Measurements from ENCODE around the gene MSX2.
"Not testable (repeated sequence)": the region's sequence is repeated elsewhere in the genome, so short reads cannot be mapped to it uniquely, and the experiment has no call there.

Gene MSX2

DNA sequence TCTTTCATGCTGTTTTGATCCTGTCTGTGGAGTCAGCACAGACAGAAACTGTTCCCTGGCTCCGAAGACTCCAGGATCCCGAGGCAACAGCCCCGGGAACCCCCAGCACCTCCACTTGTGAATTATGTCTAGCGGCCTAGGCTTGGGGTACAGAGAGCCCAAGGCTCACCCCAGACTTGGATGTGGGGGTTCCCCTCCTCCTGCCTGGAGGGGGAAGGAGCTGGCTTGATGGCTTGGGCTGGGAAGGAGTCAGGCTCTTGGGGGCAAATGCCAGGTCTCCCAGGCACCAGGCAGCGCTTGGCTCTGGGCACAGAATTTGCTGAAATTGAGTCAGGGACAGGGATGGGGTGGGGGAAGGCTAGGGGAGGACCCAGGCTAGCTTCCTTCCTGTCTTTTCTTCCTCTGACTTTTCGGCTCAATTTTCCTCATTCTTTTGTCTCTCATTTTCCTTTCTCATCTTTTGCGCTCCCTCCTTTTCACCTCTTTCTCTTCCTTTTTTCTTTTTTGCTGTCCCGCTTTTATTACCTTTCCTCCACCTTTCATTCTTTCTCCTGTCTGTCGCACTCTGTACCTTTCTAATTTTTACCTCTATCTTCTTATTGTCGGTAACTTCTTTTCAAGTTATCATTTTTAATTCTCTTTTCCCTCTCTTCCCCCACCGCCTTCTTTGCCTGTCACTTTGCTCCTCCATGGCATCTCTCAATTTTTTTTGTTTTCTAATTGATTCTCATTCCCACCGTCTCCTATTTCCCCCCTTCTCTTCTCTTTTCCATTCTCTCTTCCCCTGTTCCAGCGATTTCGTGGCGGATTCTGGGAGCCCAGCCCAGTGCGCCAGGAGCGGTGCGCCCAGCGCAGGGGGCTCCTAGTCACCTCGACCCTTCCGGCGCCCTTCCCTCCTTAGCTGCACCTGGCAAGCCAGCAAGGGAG lies 10.5 kb downstream of the MSX2 start:
- no peak for DNase-seq

DNA sequence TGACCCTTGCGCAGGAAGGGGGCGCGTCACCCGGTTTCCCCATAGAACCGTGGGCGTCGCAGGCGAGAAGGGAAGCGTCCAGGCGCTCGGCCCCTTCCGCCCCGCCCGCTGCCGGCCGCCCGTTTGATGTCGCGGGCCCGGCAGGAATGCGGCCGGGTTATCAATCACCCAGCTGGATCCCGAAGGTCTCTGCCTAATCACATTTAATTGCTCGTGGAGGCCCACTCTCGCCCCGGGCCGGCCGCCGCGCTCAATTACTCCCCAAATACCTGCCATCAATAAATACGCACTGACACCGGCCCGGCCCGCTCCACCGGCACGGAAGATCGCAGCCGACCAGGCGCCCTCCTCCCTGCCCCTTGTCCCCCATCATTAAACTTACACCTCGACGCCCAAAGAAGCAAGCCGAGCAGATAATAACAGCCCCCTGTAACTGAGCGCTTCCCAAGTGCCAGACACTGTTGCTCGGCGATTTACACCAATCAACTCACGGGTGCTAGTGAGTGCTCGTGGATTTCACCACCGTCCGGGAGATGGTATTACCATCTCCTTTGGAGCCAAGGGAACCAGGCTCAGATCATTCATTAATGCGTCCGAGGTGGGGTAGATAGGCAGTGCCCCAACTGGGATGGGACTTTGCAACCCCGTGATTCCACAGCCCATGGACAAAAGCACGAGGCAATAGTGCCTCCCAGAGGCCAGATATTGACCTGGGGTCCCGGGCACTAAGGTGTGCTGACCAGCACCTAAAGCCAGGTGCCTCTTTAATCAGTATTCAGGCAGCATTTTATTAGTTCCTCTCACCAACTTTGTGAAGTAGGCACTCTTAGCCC lies 11.3 kb downstream of the MSX2 start:
- DNase-seq: no peak

DNA sequence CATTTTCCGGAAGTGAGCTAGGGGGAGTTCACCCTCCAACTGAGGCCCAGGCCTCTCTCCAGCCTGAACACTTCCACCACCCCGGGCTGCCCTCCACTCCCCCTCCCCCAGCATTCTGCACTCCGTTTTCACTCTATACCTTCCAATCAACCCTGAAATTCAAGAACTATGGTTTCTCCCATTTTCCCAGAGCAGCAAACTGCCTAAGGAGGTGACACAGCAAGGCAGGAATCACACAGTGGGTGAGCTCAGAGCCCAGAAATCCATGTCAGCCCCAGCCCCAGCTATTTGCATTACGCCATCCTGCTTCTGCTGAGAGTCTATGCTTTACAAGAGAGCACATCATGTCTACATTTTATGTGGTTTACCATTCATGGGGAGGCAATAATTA lies 11.9 kb downstream of the MSX2 start:
- DNase-seq: no peak

DNA sequence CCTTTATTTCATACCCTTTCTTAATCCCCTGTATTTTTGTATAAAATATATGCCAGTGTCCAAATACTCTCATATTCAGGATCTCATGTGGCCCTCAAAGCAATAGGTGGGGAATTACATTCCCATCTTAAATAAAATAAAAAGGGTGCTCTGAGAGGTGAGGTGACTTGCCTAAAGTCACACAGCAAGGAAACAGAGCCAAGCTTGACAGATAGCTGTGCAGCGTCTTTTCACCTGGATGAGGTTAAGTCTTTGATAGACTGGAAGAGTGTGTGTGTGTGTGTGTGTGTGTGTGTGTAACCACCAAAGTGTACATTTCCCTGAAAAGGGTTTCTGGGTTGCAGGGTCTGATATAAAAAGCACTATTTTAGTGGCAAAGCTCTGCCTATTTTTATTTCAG lies 12.4 kb downstream of the MSX2 start:
- DNase-seq: no peak

DNA sequence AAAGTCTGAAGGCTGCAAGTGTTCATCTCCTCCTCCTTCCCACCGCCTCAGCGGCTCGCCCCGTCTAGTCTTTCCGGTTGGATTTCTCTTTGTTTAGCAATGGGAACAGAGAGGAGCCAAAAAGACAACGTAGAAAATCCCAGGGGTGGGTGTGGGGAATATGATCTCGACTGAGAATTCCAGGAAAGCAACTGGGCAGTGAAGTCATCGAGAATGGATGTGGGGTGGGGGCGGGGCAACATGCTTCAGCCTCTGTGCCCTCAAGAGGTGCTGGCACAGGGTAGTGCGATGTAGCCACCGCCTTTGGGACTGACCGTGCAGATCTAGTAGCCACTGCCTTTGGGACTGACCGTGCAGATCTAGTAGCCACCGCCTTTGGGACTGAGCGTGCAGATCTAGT lies 12.9 kb downstream of the MSX2 start:
- no peak for DNase-seq

DNA sequence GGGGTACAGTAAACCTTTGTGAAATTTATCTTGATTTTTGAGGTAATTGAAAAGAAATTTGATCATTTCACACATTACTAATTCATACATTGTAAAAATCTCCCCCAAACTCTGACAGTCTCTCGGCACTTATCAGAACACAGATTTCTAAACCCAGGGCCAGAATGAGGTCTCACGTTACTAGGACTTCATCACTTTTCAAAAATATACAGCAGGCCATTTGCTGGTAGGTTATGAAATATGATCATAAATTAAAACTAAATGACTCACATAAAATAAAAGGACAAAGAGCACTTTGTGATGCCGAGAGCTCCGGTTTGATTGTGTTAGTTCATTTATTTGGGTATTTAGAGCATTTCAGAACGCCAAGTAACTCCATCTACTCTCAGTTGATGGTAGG lies 17.0 kb downstream of the MSX2 start:
- no peak for DNase-seq

DNA sequence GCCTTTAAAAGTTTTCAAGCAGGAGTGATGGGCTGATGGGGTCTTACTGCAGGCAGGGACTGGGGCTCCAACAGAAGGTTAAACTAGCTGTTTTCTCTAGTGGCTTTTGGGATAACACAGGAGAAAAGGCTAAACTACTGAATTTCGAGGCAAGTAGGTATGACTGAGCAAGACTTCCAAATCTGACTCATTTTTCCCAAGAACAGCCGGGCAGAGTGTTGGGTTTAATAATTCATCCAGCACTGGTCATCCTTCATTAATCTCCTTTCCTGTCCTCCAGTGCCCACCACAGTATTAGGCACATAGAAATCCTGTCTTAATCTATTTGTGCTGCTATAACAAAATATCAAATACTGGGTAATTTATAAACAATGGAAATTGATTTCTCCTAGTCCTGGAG lies 20.5 kb downstream of the MSX2 start:
- DNase-seq: no peak

DNA sequence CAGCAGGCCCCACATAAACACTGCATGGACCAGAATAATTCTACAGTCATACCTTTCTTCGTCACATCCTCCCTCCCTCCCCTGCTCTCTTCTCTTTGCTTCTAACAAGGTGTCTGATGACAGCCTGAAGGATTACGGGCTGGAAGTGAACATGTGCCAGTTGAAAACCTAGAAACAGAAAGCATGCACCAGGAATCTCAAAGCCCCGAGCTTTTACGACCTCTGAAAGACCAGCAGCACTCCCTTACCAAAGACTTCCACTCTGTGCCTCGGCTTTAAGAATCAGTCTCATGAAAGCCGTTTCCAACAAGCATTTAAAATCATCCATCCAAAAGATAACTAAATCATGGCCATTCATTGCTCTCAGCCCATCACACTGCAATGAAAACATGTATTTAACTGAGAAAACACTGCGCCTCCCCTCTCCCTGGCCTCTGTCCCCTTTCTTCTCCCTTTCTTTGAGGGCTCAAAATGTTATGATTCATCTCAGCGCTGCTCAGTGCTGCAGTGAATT lies 21.3 kb downstream of the MSX2 start:
- DNase-seq: no peak

DNA sequence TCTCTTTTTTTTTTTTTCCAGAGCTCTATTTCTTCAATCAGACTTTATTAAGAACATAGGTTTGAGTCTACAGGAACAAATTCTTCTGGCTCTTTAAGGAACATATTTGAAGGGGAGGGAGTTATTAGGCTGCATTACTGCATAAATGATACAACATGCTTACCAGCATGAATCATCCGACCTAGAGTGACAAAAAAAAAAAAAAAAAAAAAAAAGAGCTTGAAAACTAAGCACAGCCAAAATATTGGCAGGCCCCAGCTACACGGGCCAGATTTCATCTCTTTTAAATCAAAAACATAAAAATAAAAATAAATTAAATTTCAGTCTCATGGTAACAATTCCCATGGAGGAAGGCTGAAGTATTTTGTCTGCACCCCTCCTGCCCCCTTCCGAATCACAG lies 26.3 kb downstream of the MSX2 start:
- DNase-seq: no peak

DNA sequence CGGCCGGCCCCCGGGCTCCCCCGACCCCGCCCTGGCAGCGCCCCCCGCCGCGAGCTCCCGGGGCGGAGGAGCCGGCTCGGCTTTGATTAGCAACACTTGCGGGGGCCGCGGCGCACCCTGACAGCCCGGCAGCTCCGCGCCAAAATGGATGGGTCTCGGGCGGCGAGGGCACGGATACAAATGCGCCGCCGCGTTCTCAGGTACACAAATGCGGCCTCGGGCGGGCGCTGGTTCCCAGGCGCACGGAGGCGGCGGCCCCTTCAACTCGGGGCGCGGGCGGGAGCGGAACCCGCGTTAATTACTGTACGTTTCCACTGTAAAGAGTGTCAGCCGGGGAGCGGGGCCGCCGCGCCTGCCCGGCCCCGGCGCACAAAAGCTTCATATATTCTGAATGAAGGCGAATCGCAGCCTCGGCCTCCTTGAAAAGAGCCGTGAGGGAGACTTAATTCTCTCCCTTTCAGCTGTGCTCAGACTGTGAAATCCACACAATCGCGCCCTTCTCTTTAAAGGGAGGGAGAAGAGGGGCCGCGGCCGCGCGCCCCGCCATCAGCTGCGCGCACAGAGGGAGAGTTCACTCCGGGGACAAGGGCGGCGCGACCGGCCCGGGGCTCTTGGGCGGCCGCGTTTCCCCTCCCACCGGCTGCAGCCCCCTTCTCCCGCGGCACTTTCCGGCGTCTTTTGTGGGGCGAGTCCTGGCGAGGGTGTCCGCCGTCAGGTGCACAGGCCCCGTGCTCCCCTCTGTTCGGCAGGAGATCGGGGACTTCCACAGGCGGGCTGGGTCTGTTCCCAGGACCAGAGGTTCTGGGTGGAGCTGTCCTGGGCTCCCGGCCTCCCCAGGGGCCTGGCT lies 27.0 kb downstream of the MSX2 start:
- DNase-seq: no peak

DNA sequence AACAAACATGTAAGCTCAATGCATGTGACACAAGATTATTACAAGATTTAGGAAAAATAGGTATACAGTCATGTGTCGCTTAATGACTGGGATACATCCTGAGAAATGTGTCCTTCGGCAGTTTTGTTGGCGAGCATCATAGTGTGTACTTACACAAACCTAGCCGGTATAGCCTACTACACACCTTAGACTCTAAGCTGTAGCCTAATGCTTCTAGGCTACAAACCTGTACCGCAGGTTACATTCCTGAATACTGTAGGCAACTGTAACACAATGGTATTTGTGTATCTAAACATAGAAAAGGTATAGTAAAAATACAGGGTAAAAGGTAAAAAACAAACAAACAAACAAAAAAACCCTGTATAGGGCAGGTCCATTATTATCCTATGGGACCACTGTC lies 27.7 kb downstream of the MSX2 start:
- DNase-seq: no peak

DNA sequence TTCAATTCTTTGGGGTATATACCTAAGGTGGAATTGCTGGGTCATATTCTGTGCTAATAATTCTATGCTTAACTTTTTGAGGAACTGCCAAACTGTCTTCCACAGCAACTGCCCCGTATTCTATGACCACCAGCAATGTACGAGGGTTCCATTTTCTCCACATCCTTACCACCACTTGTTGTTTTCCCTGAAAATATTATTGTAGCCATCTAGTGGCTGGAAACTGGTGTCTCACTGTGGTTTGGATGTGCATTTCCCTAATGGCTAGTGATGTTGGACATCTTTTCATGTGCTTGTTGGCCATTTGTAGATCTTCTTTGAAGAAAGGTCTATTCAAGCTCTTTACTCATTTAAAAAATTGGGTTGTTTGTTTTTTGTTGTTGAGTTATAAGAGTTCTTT lies 30.7 kb downstream of the MSX2 start:
- no peak for DNase-seq

DNA sequence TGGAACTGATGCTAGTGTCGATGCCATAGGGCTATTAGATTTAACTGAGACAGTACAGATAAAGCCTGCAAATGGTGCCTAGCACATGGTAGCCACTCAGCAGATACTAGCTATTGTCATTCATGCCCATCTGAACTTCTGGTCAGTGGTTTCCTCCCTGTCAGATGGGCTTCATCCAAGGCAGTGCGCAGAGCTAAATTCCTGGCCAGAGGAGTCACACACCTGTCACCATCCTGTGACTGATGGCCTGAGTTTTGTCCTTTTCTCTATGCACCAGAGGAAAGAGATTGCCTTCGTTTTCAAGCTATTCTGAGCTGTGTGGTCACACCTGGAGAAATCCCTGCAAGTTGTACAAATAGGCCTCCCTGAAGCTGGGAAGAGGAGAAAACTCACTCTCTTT lies 34.7 kb downstream of the MSX2 start:
- no peak for DNase-seq

DNA sequence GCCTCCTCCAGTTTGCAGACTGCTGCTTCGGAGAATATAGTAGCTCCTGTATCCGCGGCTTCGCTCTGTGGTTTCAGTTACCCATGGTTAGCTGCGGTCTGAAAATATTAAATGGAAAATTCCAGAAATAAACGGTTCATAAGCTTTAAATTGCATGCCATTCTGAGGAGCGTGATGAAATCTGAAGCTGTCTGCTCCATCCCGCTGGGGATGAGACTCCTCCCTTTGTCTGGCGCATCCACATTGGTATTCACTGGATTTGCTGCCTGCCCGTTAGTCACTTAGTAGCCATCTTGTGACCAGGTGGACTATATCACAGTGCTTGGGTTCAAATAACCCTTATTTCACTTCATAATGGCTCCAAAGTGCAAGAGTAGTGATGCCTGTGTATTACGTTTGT lies 36.3 kb downstream of the MSX2 start:
- no peak for DNase-seq

DNA sequence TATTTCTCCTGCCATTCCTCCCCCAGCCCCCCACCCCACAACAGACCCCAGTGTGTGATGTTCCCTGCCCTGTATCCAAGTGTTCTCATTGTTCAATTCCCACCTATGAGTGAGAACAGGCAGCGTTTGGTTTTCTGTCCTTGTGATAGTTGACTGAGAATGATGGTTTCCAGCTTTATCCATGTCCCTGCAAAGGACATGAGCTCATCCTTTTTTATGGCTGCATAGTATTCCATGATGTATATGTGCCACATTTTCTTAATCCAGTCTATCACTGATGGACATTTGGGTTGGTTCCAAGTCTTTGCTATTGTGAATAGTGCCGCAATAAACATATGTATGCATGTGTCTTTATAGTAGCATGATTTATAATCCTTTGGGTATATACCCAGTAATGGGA lies 37.0 kb downstream of the MSX2 start:
- DNase-seq: not testable (repeated sequence)

DNA sequence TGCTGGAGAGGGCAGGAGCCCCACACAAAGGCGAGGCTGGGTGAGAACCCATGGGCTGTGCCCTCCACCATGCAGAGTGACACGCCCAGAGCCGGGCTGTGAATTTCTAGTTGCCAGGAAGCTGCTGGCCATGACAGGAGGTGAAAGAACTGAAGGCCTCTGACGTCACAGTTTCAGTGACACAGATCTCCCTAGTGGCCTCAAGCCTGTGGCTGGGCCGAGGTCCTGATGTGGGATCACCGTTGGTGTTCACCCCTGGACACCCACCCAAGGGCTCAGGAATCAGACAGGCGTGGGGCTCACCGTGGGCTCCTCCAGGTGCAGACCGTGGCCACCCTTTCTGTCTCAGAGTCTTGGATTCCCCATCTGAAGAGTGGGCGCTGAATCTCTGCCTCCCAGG lies 39.9 kb downstream of the MSX2 start:
- DNase-seq: no peak

DNA sequence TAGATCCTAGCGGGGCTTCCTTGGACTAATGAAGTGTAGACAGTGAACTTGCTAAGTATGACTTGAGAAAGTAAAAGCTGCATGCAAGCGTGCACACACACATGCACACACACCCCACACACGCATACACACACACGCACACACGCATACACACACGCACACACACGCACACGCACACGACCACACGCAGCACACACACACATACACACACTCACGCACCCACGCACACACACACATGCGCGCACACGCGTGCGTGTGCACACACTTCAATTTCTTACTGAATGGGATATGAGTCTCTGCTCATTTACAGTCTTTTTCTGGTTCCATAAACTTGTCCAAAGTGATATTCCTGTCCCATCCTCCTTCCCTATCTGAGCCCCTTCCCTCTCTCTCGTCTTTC lies 41.2 kb downstream of the MSX2 start:
- DNase-seq: no peak

DNA sequence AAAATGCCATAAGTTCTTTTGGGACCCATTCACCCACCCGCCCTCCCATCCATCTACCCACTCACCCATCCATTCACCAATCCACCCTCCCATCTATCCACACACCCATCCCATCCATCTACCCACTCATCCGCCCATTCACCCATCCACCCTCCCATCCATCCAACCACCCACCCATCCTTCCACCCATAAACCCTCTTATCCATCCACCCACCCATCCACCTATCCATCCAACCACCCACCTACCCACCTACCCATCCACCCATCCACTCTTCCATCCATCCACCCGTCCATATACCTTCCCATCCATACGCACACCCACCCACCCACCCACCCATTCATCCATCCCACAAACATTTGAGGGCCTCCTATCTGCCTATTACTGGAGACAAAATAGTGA lies 43.3 kb downstream of the MSX2 start:
- DNase-seq: no peak

DNA sequence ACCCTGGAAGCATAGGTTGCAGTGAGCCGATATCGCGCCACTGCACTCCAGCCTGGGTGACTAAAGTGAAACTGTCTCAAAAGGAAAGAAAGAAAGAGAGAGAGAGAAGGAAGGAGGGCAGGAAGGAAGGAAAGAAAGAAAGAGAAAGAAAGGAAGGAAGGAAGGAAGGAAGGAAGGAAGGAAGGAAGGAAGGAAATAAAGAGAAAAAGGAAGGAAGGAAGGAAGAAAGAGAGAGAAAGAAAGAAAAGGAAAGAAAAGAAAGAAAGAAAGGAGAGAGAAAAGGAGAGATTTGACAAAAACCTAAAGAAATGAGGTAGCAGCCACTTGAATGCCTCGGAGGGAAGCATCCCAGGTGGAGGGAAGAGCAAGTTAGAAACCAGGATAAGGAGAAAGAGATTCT lies 44.6 kb downstream of the MSX2 start:
- DNase-seq: no peak

DNA sequence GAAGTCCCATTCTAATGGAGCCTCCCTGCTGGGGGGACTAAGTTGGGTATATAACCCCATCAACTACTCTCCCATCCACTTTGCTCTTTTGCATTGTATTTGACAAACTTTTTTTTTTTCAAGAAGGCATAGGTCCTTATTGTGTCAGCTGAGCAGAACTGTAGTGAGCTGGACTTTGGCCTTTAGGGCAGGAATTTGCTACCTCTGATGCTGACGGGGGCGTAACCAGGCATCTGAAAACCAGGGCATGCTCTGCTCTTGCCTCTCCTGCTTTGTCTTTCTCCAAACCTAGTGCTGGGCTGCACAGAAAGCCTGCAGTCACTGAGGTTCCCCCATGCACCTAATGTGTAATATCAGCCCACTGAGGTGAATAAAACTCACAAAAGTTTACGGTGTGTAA lies 49.0 kb downstream of the MSX2 start:
- no peak for DNase-seq

DNA sequence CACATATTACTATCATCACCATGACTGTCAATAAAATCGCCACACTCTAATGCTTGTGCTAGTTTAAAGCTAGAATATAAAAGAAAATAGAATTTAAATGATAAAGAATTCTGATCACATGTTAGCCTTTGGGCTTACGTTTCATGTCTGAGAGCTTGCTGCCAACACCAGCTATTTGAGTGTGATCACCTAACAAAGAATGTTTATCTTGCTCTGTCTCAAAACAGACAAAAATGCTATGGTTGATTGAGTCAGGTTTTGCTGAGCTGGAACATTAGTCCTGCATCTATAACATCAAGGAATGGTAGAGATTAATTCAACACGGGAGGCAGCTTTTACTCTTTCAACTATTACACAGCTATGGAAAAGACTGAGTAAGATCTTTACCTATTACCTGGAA lies 50.7 kb downstream of the MSX2 start:
- no peak for DNase-seq

DNA sequence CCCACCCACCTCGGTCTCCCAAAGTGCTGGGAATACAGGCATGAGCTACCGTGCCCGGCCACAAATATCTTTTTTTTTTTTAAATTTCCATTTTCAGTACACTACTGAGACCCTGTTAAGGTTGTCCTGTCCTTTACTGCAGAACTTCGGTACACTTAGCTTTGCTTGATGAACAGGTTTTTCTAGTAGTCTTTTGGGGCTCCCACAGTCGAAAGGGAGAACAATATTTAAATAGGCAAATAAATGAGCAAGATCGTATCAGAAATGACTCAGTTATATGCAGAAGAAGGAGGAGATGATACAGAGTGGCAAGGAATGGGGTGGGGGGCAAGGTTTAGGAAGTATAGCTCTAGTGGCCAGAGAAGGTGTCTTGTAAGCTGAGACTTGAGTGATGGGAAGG lies 52.7 kb downstream of the MSX2 start:
- DNase-seq: no peak

DNA sequence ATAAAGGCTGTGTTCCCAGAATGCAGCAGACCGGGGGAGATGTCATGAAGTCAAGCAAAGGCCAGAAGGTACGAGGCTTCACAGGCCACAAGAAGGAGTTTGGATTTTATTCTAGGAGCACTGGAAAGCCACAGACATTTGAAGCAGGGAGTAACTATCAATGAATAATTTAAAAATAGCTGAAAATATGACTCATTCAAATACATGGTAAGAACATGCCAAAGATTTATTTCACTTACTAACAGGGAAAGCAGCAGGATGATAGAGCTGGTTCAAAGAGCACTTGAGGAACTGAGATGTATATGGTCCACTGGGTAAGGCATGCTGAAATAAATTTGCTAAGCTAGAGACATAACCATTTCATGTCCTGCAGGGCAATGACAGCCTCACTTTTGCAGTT lies 53.2 kb downstream of the MSX2 start:
- DNase-seq: no peak
